ENCODE measurements around the gene UNC79. TPM values are rescaled to one million over a fixed set of nuclear protein-coding genes. Genes with fewer than 3 reads are reported as not detected.

The UNC79 gene
- total RNA-seq, 4 donors from 2014 or later, result not detected

DNA sequence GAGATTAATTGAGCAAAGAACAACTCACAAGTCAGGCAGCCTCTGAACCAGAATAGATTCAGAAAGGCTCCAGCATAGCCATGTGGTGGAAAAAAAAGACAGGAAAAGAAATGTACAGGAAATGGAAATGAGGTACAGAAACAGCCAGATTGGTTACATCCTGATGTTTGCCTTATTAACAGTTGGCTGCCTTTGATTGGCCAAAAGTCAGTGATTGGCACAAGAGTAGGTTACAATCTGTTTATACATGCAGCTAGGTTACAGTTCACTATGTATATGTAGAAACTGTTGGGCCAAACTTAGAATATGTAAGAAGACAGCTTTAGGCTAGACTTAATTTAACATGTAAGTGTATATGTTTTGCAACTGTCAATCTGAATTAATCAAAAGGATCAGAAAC, 118.9 kb downstream of the UNC79 start:
- TF ChIP-seq, protein P1, sequence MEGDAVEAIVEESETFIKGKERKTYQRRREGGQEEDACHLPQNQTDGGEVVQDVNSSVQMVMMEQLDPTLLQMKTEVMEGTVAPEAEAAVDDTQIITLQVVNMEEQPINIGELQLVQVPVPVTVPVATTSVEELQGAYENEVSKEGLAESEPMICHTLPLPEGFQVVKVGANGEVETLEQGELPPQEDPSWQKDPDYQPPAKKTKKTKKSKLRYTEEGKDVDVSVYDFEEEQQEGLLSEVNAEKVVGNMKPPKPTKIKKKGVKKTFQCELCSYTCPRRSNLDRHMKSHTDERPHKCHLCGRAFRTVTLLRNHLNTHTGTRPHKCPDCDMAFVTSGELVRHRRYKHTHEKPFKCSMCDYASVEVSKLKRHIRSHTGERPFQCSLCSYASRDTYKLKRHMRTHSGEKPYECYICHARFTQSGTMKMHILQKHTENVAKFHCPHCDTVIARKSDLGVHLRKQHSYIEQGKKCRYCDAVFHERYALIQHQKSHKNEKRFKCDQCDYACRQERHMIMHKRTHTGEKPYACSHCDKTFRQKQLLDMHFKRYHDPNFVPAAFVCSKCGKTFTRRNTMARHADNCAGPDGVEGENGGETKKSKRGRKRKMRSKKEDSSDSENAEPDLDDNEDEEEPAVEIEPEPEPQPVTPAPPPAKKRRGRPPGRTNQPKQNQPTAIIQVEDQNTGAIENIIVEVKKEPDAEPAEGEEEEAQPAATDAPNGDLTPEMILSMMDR (IDR thresholded peaks at IDR 0.05), result no peak
- TF ChIP-seq POLR2A (IDR thresholded peaks at IDR 0.05), result no peak
- H3K4me1 ChIP-seq, result no peaks in the 10 kb centered on the region
- no peaks in the 10 kb centered on the region for H3K36me3 ChIP-seq
- no peak for DNase-seq
- H3K27ac ChIP-seq, result no peak overlapping the region
- no peaks in the 10 kb centered on the region for H3K27me3 ChIP-seq
- H3K4me3 ChIP-seq, result no peak overlapping the region
- H3K9me3 ChIP-seq, result no peaks in the 10 kb centered on the region

GRCh38 chr14:93564918-93565317, 134.2 kb downstream of the UNC79 start:
- Histone ChIP-seq H3K4me1 (no peaks in the 10 kb centered on the region), H3K9me3 (no peaks in the 10 kb centered on the region), H3K27ac (no peak overlapping the region), H3K36me3 (no peaks in the 10 kb centered on the region), H3K4me3 (no peak overlapping the region), H3K27me3 (no peaks in the 10 kb centered on the region)
- TF ChIP-seq POLR2A (IDR thresholded peaks at IDR 0.05), result no peak
- TF ChIP-seq, protein P1 (IDR thresholded peaks at IDR 0.05), result no peak
- no peak for DNase-seq

GRCh38 chr14:93566065-93566693, 135.4 kb downstream of the UNC79 start:
- no peak for DNase-seq
- H3K27me3 ChIP-seq, result no peaks in the 10 kb centered on the region
- no peaks in the 10 kb centered on the region for H3K9me3 ChIP-seq
- H3K36me3 ChIP-seq, result no peaks in the 10 kb centered on the region
- H3K4me1 ChIP-seq, result no peaks in the 10 kb centered on the region
- H3K27ac ChIP-seq, result no peak overlapping the region
- TF ChIP-seq, protein P1 (IDR thresholded peaks at IDR 0.05), result no peak
- no peak overlapping the region for H3K4me3 ChIP-seq

DNA sequence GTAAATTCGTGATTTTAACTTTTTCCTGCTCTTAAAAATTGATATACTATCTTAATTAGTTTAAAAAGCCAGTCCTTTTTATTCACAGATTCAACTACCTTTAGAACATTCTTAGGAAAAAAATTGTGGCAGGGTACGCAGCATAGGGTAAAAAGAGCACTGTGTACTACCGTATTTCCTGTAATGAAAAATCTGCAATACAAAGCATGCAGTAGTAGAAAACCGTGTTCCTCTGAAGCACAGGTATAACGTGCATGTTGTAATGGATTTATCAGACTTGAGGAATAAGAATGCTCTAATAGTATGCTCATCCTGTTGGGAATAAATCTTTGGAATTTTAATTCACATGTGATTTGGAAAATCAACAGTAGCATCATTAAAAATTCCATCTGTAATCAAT, 140.5 kb downstream of the UNC79 start:
- Histone ChIP-seq H3K4me1 (no peaks in the 10 kb centered on the region), H3K27ac (no peak overlapping the region), H3K36me3 (no peaks in the 10 kb centered on the region), H3K4me3 (no peak overlapping the region), H3K27me3 (no peaks in the 10 kb centered on the region), H3K9me3 (no peaks in the 10 kb centered on the region)
- DNase-seq, result no peak
- TF ChIP-seq, protein P1 (IDR thresholded peaks at IDR 0.05), result no peak
- TF ChIP-seq POLR2A (IDR thresholded peaks at IDR 0.05), result no peak

- no peak overlapping the region for H3K27ac ChIP-seq
Measured at GRCh38 chr14:93579178-93579577, 148.4 kb downstream of the UNC79 start.

More at GRCh38 chr14:93579178-93579577, 148.4 kb downstream of the UNC79 start:
- Histone ChIP-seq H3K27me3 (no peaks in the 10 kb centered on the region), H3K4me1 (no peaks in the 10 kb centered on the region), H3K36me3 (no peaks in the 10 kb centered on the region), H3K9me3 (no peaks in the 10 kb centered on the region), H3K4me3 (no peak overlapping the region)
- DNase-seq, result no peak
- TF ChIP-seq POLR2A (IDR thresholded peaks at IDR 0.05), result no peak
- TF ChIP-seq, protein P1 (IDR thresholded peaks at IDR 0.05), result no peak

All from Peyer's patch (tissue), 4 donors.